Smooth muscle cell (in vitro differentiated cells): Measurements from ENCODE around the gene ABCB4. TPM values are rescaled to one million over a fixed set of nuclear protein-coding genes. Genes with fewer than 3 reads are reported as not detected.
A peak's percentile ranks its signal among the peaks of the same experiment; 100 is the strongest.

Experiments
- DNase-seq: peaks from one replicate; lab custom pipeline; 2025; ENCODE audit not compliant: unreplicated experiment; lab: John Stamatoyannopoulos, UW
- H2AFZ ChIP-seq: fragments of 200-600 bp; sonication (generic); 2 replicates; pipeline ENCODE4 v1.6.0; 2016; ENCODE audit warnings: antibody characterized with exemption, low read depth, mild to moderate bottlenecking
- H3F3A ChIP-seq: fragments of 200-600 bp; sonication (generic); 2 replicates; pipeline ENCODE4 v1.6.0; 2017; ENCODE audit warnings: antibody characterized with exemption, low read depth
- H3K27ac ChIP-seq: fragments of 200-600 bp; sonication (generic); 2 replicates; pipeline ENCODE4 v1.5.1; 2016; ENCODE audit warnings: low read depth, mild to moderate bottlenecking
- H3K27me3 ChIP-seq: fragments of 200-600 bp; sonication (generic); 2 replicates; pipeline ENCODE4 v1.6.1; 2016; ENCODE audit warnings: low read depth, mild to moderate bottlenecking
- H3K36me3 ChIP-seq: fragments of 200-600 bp; sonication (generic); 2 replicates; pipeline ENCODE4 v1.5.1; 2016; ENCODE audit warnings: low read depth
- H3K4me1 ChIP-seq: fragments of 200-600 bp; sonication (generic); 2 replicates; pipeline ENCODE4 v1.5.1; 2016; ENCODE audit warnings: low read depth
- H3K4me2 ChIP-seq: fragments of 200-600 bp; sonication (generic); 2 replicates; pipeline ENCODE4 v1.6.0; 2016; ENCODE audit warnings: mild to moderate bottlenecking
- H3K4me3 ChIP-seq: fragments of 200-600 bp; sonication (generic); 2 replicates; pipeline ENCODE4 v1.5.1; 2016; ENCODE audit warnings: mild to moderate bottlenecking
- H3K79me2 ChIP-seq: fragments of 200-600 bp; sonication (generic); 2 replicates; pipeline ENCODE4 v1.6.0; 2016; ENCODE audit warnings: low read depth, mild to moderate bottlenecking
- H3K9ac ChIP-seq: fragments of 200-600 bp; sonication (generic); 2 replicates; pipeline ENCODE4 v1.6.0; 2016; ENCODE audit warnings: low read depth
- H3K9me3 ChIP-seq: fragments of 200-600 bp; sonication (generic); replicated peaks from 2 replicates; pipeline ENCODE4 v1.5.1; 2016; ENCODE audit warnings: low read depth
- H4K20me1 ChIP-seq: fragments of 200-600 bp; sonication (generic); 2 replicates; pipeline ENCODE4 v1.6.0; 2016; ENCODE audit warnings: low read depth
- CTCF ChIP-seq: fragments of 200-600 bp; sonication (generic); IDR thresholded peaks from 2 replicates; pipeline ENCODE4 v1.5.1; 2017; ENCODE audit warnings: borderline replicate concordance, mild to moderate bottlenecking, antibody characterized with exemption; ENCODE audit not compliant: insufficient read depth, poor library complexity, severe bottlenecking
- WGBS: methylation state at CpG from one replicate; pipeline ENCODE4 v1.1.7; 2016; ENCODE audit warnings: low lambda C conversion rate; 5-methylcytosine and 5-hydroxymethylcytosine counted together
- polyA plus RNA-seq: library from polyadenylated mRNA; unstranded; fragments of >200 nt; fragmentation: Nextera tagmentation; extraction: Ambion mirVana; gene quantifications from 2 replicates; pipeline ENCODE4 v1.2.1, GENCODE V29; 2016
- total RNA-seq: library from RNA; depleted of rRNA; stranded (reverse); fragments of >200 nt; gene quantifications from 2 replicates; pipeline ENCODE4 v1.2.3, GENCODE V29; 2014

Gene ABCB4
- total and polyA plus RNA-seq, 2 experiments from 2014 or later, result 0.40 to 1.1 TPM

- H3K9me3 ChIP-seq, result no peaks in the 10 kb centered on the region
- no peaks in the 10 kb centered on the region for H3K27me3 ChIP-seq
- H3F3A ChIP-seq, result no peaks in the 10 kb centered on the region
- no peak overlapping the region for H2AFZ ChIP-seq
- no peak for TF ChIP-seq CTCF
- H3K36me3 ChIP-seq, result peaks cover 3% of the 10 kb centered on the region
- no peaks in the 10 kb centered on the region for H4K20me1 ChIP-seq
- peak overlapping the region; percentile 5 for H3K27ac ChIP-seq
- DNase-seq, result no peak
- no peak overlapping the region for H3K4me3 ChIP-seq
- no peak overlapping the region for H3K9ac ChIP-seq
- no peaks in the 10 kb centered on the region for H3K4me1 ChIP-seq
- no peak overlapping the region for H3K4me2 ChIP-seq
- no peaks in the 10 kb centered on the region for H3K79me2 ChIP-seq
- 69% methylated on average over 1 of the region's 1 CpG for WGBS
Measured at GRCh38 chr7:87370660-87371180, 104.8 kb downstream of the ABCB4 start.

GRCh38 chr7:87369216-87369615 lies 106.3 kb downstream of the ABCB4 start:
- Histone ChIP-seq H3K4me3 (no peak overlapping the region), H2AFZ (no peak overlapping the region), H3F3A (no peaks in the 10 kb centered on the region), H3K27me3 (no peaks in the 10 kb centered on the region), H3K79me2 (no peaks in the 10 kb centered on the region), H4K20me1 (no peaks in the 10 kb centered on the region), H3K9ac (no peak overlapping the region), H3K4me2 (no peak overlapping the region), H3K27ac (no peak overlapping the region), H3K9me3 (no peaks in the 10 kb centered on the region), H3K4me1 (no peaks in the 10 kb centered on the region), H3K36me3 (peaks cover 3% of the 10 kb centered on the region)
- no peak for DNase-seq
- 93% methylated on average over 4 of the region's 4 CpGs for WGBS
- TF ChIP-seq CTCF, result no peak

- H3F3A ChIP-seq, result no peaks in the 10 kb centered on the region
- H3K4me2 ChIP-seq, result no peak overlapping the region
- H4K20me1 ChIP-seq, result no peaks in the 10 kb centered on the region
- H3K4me1 ChIP-seq, result peaks cover 3% of the 10 kb centered on the region
- H3K4me3 ChIP-seq, result no peak overlapping the region
- DNase-seq, result no peak
- H3K79me2 ChIP-seq, result no peaks in the 10 kb centered on the region
- H3K9ac ChIP-seq, result no peak overlapping the region
- no peak overlapping the region for H3K27ac ChIP-seq
- peaks cover 4% of the 10 kb centered on the region for H3K36me3 ChIP-seq
- H3K9me3 ChIP-seq, result no peaks in the 10 kb centered on the region
- TF ChIP-seq CTCF, result no peak
- no peaks in the 10 kb centered on the region for H3K27me3 ChIP-seq
- no peak overlapping the region for H2AFZ ChIP-seq
Measured at GRCh38 chr7:87364246-87364645, 111.2 kb downstream of the ABCB4 start.

GRCh38 chr7:87363342-87363741 lies 112.1 kb downstream of the ABCB4 start:
- peaks cover 4% of the 10 kb centered on the region for H3K36me3 ChIP-seq
- H3K27ac ChIP-seq, result no peak overlapping the region
- H3F3A ChIP-seq, result peaks cover 6% of the 10 kb centered on the region
- H3K79me2 ChIP-seq, result no peaks in the 10 kb centered on the region
- whole genome bisulfite sequencing, result 100% methylated on average over 1 of the region's 1 CpG
- no peak overlapping the region for H2AFZ ChIP-seq
- peaks cover 9% of the 10 kb centered on the region for H3K4me1 ChIP-seq
- DNase-seq, result no peak
- H3K9ac ChIP-seq, result no peak overlapping the region
- H3K27me3 ChIP-seq, result no peaks in the 10 kb centered on the region
- H3K4me2 ChIP-seq, result no peak overlapping the region
- H3K9me3 ChIP-seq, result no peaks in the 10 kb centered on the region
- no peak for TF ChIP-seq CTCF
- H3K4me3 ChIP-seq, result no peak overlapping the region
- no peaks in the 10 kb centered on the region for H4K20me1 ChIP-seq
